ENCODE data around the gene GBF1.

GBF1 gene

GRCh38 chr10:102327641-102328040 is 82.3 kb downstream of the GBF1 start:
- no peak overlapping the region for H3K27ac ChIP-seq
- TF ChIP-seq CTCF (conservative IDR thresholded peaks at IDR 0.05), result no peak

GRCh38 chr10:102332772-102333171 is 87.4 kb downstream of the GBF1 start:
- no peak overlapping the region for H3K27ac ChIP-seq
- no peak for TF ChIP-seq CTCF (conservative IDR thresholded peaks at IDR 0.05)

GRCh38 chr10:102334101-102334500 is 88.8 kb downstream of the GBF1 start:
- no peak overlapping the region for H3K27ac ChIP-seq
- no peak for TF ChIP-seq CTCF (conservative IDR thresholded peaks at IDR 0.05)

- no peak overlapping the region for H3K27ac ChIP-seq
- TF ChIP-seq CTCF (conservative IDR thresholded peaks at IDR 0.05), result no peak
These were observed 89.9 kb downstream of the GBF1 start for GRCh38 chr10:102335184-102335583.

- no peak overlapping the region for H3K27ac ChIP-seq
- no peak for TF ChIP-seq CTCF (conservative IDR thresholded peaks at IDR 0.05)
These were observed 95.8 kb downstream of the GBF1 start for GRCh38 chr10:102341038-102341688.

- no peak for TF ChIP-seq CTCF (conservative IDR thresholded peaks at IDR 0.05)
- H3K27ac ChIP-seq, result no peak overlapping the region
These were observed 97.1 kb downstream of the GBF1 start for GRCh38 chr10:102342458-102342857.

GRCh38 chr10:102342958-102343357 is 97.6 kb downstream of the GBF1 start:
- no peak overlapping the region for H3K27ac ChIP-seq
- no peak for TF ChIP-seq CTCF (conservative IDR thresholded peaks at IDR 0.05)
